ENCODE data around the gene ZNF597.

ZNF597 gene

DNA sequence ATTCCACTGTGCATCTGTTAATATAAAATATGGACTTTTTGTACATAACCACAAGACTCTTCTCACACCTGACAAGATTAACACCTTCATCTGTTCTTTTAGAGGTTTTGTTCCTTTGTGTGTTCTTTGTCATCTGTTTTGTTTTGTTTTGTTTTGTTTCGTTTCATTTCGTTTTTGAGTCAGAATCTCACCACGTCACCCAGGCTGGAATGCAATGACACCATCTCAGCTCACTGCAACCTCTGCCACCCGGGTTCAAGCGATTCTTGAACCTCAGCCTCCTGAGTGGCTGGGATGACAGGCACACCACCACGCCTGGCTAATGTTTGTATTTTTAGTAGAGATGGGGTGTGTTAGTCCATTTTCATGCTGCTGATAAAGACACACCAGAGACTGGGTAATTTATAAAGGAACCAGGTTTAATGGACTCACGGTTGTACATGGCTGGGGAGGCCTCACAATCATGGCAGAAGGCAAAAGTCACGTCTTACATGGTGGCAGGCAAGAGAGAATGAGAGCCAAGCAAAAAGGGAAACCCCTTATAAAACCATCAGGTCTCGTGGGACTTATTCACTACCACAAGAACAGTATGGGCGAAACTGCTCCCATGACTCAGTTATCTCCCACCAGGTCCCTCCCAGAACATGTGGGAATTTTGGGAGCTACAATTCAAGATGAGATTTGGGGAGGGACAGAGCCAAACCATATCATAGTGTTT lies 29.7 kb upstream of the ZNF597 start:
- Histone ChIP-seq H3K27me3 (ENCODE audit: low read length) (no peaks in the 10 kb centered on the region), H3K4me3 (ENCODE audit: insufficient read depth, low read length, poor library complexity, severe bottlenecking) (no peak overlapping the region), H4K20me1 (ENCODE audit: low read depth, low read length) (no peaks in the 10 kb centered on the region), H2AFZ (ENCODE audit: low read depth, low read length, severe bottlenecking) (no peak overlapping the region), H3K36me3 (ENCODE audit: low read length) (peaks cover 10% of the 10 kb centered on the region; the same call in 1 of the 2 replicates), H3K9me2 (replicated peaks; ENCODE audit: insufficient read depth, low read length) (no peaks in the 10 kb centered on the region), H3K9me3 (ENCODE audit: insufficient read depth, low read length) (peaks cover 7% of the 10 kb centered on the region; the same call in 1 of the 2 replicates), H3F3A (ENCODE audit: insufficient read depth) (no peaks in the 10 kb centered on the region), H3K27ac (ENCODE audit: low read depth, low read length) (no peak overlapping the region), H3K4me2 (ENCODE audit: low read depth, low read length, poor library complexity, severe bottlenecking) (no peak overlapping the region), H3K79me2 (ENCODE audit: insufficient read depth, low read length) (peaks cover 86% of the 10 kb centered on the region), H3K9ac (ENCODE audit: low read length) (no peak overlapping the region)
- TF ChIP-seq EZH2phosphoT487 (conservative IDR thresholded peaks at IDR 0.05; ENCODE audit: low read length), result no peak
- TF ChIP-seq, protein P1, sequence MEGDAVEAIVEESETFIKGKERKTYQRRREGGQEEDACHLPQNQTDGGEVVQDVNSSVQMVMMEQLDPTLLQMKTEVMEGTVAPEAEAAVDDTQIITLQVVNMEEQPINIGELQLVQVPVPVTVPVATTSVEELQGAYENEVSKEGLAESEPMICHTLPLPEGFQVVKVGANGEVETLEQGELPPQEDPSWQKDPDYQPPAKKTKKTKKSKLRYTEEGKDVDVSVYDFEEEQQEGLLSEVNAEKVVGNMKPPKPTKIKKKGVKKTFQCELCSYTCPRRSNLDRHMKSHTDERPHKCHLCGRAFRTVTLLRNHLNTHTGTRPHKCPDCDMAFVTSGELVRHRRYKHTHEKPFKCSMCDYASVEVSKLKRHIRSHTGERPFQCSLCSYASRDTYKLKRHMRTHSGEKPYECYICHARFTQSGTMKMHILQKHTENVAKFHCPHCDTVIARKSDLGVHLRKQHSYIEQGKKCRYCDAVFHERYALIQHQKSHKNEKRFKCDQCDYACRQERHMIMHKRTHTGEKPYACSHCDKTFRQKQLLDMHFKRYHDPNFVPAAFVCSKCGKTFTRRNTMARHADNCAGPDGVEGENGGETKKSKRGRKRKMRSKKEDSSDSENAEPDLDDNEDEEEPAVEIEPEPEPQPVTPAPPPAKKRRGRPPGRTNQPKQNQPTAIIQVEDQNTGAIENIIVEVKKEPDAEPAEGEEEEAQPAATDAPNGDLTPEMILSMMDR (IDR thresholded peaks at IDR 0.05; ENCODE audit: insufficient read depth, low read length, poor library complexity, severe bottlenecking), result no peak

DNA sequence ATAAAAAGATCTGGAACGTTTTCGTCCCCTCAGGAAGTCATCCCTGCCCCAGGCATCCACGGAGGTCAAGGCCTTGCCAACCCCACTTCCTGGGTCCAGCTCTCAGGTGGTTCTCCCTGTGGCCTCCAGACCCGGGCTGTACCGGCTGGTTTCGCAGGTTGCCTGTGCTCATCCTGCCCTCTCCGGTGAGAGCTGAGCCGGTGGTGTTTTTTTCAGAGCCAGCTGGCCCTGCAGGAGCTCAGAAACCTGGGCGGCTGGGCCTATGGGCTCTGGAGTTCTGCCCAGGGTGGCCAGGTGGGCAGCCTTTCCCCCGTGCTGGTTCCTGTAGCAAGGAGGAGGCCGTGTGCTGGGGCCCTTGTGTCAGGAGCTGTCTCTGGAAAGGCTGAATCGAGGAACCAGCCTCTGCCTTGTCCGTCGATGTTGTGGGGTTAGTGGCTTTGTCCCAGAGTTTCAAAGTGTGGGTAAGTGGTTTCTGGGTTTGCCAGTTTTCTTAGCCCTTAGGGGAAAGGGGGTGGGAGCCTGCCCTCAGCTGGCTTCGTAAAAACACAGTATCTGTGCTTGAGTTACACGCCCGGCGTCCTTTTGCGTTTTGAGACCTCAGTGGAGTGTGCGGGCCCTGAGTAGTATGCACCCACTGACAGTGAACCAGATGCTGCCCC lies 28.3 kb upstream of the ZNF597 start:
- H3K9me2 ChIP-seq (replicated peaks; ENCODE audit: insufficient read depth, low read length), result no peaks in the 10 kb centered on the region
- no peaks in the 10 kb centered on the region for H3F3A ChIP-seq (ENCODE audit: insufficient read depth)
- H4K20me1 ChIP-seq (ENCODE audit: low read depth, low read length), result no peaks in the 10 kb centered on the region
- H3K27me3 ChIP-seq (ENCODE audit: low read length), result no peaks in the 10 kb centered on the region
- TF ChIP-seq, protein P1 (IDR thresholded peaks at IDR 0.05; ENCODE audit: insufficient read depth, low read length, poor library complexity, severe bottlenecking), result no peak
- TF ChIP-seq EZH2phosphoT487 (conservative IDR thresholded peaks at IDR 0.05; ENCODE audit: low read length), result no peak
- no peak overlapping the region for H3K4me3 ChIP-seq (ENCODE audit: insufficient read depth, low read length, poor library complexity, severe bottlenecking)
- peaks cover 7% of the 10 kb centered on the region; the same call in 1 of the 2 replicates for H3K9me3 ChIP-seq (ENCODE audit: insufficient read depth, low read length)
- no peak overlapping the region for H3K4me2 ChIP-seq (ENCODE audit: low read depth, low read length, poor library complexity, severe bottlenecking)
- peaks cover 10% of the 10 kb centered on the region; the same call in 1 of the 2 replicates for H3K36me3 ChIP-seq (ENCODE audit: low read length)
- no peak overlapping the region for H3K9ac ChIP-seq (ENCODE audit: low read length)
- H3K79me2 ChIP-seq (ENCODE audit: insufficient read depth, low read length), result peaks cover 93% of the 10 kb centered on the region
- no peak overlapping the region for H2AFZ ChIP-seq (ENCODE audit: low read depth, low read length, severe bottlenecking)
- no peak overlapping the region for H3K27ac ChIP-seq (ENCODE audit: low read depth, low read length)

DNA sequence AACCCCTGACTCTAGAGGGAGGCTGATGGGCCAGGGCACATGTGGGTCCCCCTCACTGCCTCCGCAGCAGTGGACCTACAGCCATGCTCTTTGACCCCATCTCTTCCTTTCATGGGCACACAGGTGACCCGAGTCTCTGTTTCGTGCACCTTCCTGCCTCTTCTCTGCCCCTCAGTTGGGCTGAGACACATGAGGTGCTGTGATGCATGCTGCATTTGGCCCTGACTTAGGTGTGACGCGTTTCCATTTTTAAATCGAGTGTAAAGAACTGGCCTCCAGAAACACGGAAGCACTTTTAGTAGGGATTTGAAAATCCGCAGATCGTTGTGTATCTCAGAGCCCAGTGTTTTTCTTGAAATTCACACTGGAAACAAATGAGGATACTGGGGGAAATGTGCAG lies 27.4 kb upstream of the ZNF597 start:
- Histone ChIP-seq H2AFZ (ENCODE audit: low read depth, low read length, severe bottlenecking) (no peak overlapping the region), H3K27me3 (ENCODE audit: low read length) (no peaks in the 10 kb centered on the region), H3K27ac (ENCODE audit: low read depth, low read length) (no peak overlapping the region), H3K79me2 (ENCODE audit: insufficient read depth, low read length) (peaks cover 93% of the 10 kb centered on the region), H4K20me1 (ENCODE audit: low read depth, low read length) (no peaks in the 10 kb centered on the region), H3F3A (ENCODE audit: insufficient read depth) (no peaks in the 10 kb centered on the region), H3K36me3 (ENCODE audit: low read length) (peaks cover 10% of the 10 kb centered on the region; the same call in 1 of the 2 replicates), H3K4me3 (ENCODE audit: insufficient read depth, low read length, poor library complexity, severe bottlenecking) (no peak overlapping the region), H3K9me3 (ENCODE audit: insufficient read depth, low read length) (peaks cover 7% of the 10 kb centered on the region; the same call in 1 of the 2 replicates), H3K9ac (ENCODE audit: low read length) (no peak overlapping the region), H3K4me2 (ENCODE audit: low read depth, low read length, poor library complexity, severe bottlenecking) (no peak overlapping the region), H3K9me2 (replicated peaks; ENCODE audit: insufficient read depth, low read length) (no peaks in the 10 kb centered on the region)
- TF ChIP-seq, protein P1 (IDR thresholded peaks at IDR 0.05; ENCODE audit: insufficient read depth, low read length, poor library complexity, severe bottlenecking), result no peak
- TF ChIP-seq EZH2phosphoT487 (conservative IDR thresholded peaks at IDR 0.05; ENCODE audit: low read length), result no peak
